VCaP (cell line): ENCODE data around the gene SLC39A8.
"Not testable (repeated sequence)": the region's sequence is repeated elsewhere in the genome, so short reads cannot be mapped to it uniquely, and the experiment has no call there.

ENCODE experiments used
- H3K27ac ChIP-seq: fragments of 450-650 bp; 2 replicates; pipeline ENCODE4 v1.5.1; 2017
- CTCF ChIP-seq: fragments of 450-650 bp; conservative IDR thresholded peaks from 2 replicates; pipeline ENCODE4 v1.5.1; 2017; ENCODE audit warnings: mild to moderate bottlenecking, moderate library complexity

SLC39A8 gene

GRCh38 chr4:102252171-102252570 lies 93.1 kb downstream of the SLC39A8 start:
- TF ChIP-seq CTCF = no peak
- no peak overlapping the region for H3K27ac ChIP-seq

- H3K27ac ChIP-seq = no peak overlapping the region
- TF ChIP-seq CTCF = no peak
Measured at GRCh38 chr4:102250341-102250740, 94.9 kb downstream of the SLC39A8 start.

- H3K27ac ChIP-seq = no peak overlapping the region
- TF ChIP-seq CTCF = no peak
Measured at GRCh38 chr4:102247041-102247440, 98.2 kb downstream of the SLC39A8 start.

- no peak for TF ChIP-seq CTCF
- no peak overlapping the region for H3K27ac ChIP-seq
Measured at GRCh38 chr4:102246416-102246815, 98.9 kb downstream of the SLC39A8 start.

GRCh38 chr4:102244878-102245535 lies 100.3 kb downstream of the SLC39A8 start:
- no peak overlapping the region for H3K27ac ChIP-seq
- no peak for TF ChIP-seq CTCF

- not testable (repeated sequence) for H3K27ac ChIP-seq
Measured at GRCh38 chr4:102243296-102243695, 102.0 kb downstream of the SLC39A8 start.

- H3K27ac ChIP-seq = no peak overlapping the region
- no peak for TF ChIP-seq CTCF
Measured at GRCh38 chr4:102234243-102234838, 110.9 kb downstream of the SLC39A8 start.

- H3K27ac ChIP-seq = no peak overlapping the region
- no peak for TF ChIP-seq CTCF
Measured at GRCh38 chr4:102230194-102230593, 115.1 kb downstream of the SLC39A8 start.
